HepG2 (cell line): ENCODE results near the gene STX10. TPM values are rescaled to one million over a fixed set of nuclear protein-coding genes. Genes with fewer than 3 reads are reported as not detected.

ENCODE experiments used
- CHCHD3 ChIP-seq: sonication (generic); formaldehyde crosslinking; IDR thresholded peaks from 2 replicates; pipeline ENCODE4 v1.8.0; 2022; ENCODE audit warnings: mild to moderate bottlenecking, missing genetic modification reagents, moderate library complexity
- ELF4 ChIP-seq: sonication (generic); formaldehyde crosslinking; IDR thresholded peaks from 2 replicates; pipeline ENCODE4 v1.5.0; 2020; ENCODE audit warnings: missing genetic modification reagents, mild to moderate bottlenecking, moderate library complexity, borderline replicate concordance
- ESRRA ChIP-seq: sonication (generic); formaldehyde crosslinking; IDR thresholded peaks from 2 replicates; pipeline ENCODE4 v1.5.1; 2020; ENCODE audit warnings: mild to moderate bottlenecking, low read depth, missing genetic modification reagents
- KAT8 ChIP-seq: IDR thresholded peaks from 2 replicates; pipeline ENCODE4 v1.6.1; 2016; ENCODE audit warnings: missing genetic modification reagents, missing compliant biosample characterization
- KLF6 ChIP-seq: IDR thresholded peaks from 2 replicates; pipeline ENCODE4 v1.8.0; 2016; ENCODE audit warnings: missing biosample characterization, missing genetic modification reagents
- U2AF2 ChIP-seq: fragments of 200-400 bp; formaldehyde crosslinking; IDR thresholded peaks from 2 replicates; pipeline ENCODE4 v1.6.1; 2017; ENCODE audit warnings: low read depth, mild to moderate bottlenecking, low read length
- ZFP36 ChIP-seq: fragments of 150-350 bp; IDR thresholded peaks from 2 replicates; pipeline ENCODE4 v1.6.1; 2018; ENCODE audit warnings: borderline replicate concordance, low read length, low read depth; ENCODE audit not compliant: partially characterized antibody
- ZNF263 ChIP-seq: sonication (generic); formaldehyde crosslinking; IDR thresholded peaks from 2 replicates; pipeline ENCODE4 v1.4.0; 2020; ENCODE audit warnings: missing genetic modification reagents
- ZNF564 ChIP-seq: sonication (generic); formaldehyde crosslinking; IDR thresholded peaks from 2 replicates; pipeline ENCODE4 v1.8.1; 2023; ENCODE audit warnings: mild to moderate bottlenecking, missing genetic modification reagents
- ZNF607 ChIP-seq: sonication (generic); formaldehyde crosslinking; IDR thresholded peaks from 2 replicates; pipeline ENCODE4 v1.5.1; 2020; ENCODE audit warnings: missing genetic modification reagents, mild to moderate bottlenecking, borderline replicate concordance
- polyA plus RNA-seq, 8 experiments: library from polyadenylated mRNA; depleted of rRNA in 3 of 8; stranded (reverse) in 7 of 8; unstranded in 1 of 8; fragments of >200 nt; fragmentation: Illumina TruSeq in 4 of 8; extraction: Trizol in 4 of 8; gene quantifications; 2 replicates each; pipeline versions ENCODE4 v1.2.1 to v1.2.3, GENCODE V29; 2011 to 2016; ENCODE audit warnings: low read depth in 4 of 8, missing spikeins in 1 of 8, mixed read lengths in 1 of 8; ENCODE audit not compliant: insufficient read depth in 1 of 8
- total RNA-seq, 5 experiments: library from RNA; depleted of rRNA; stranded (reverse); fragments of >200 nt; fragmentation: Illumina TruSeq; extraction: Trizol; gene quantifications; 2 replicates each; pipeline ENCODE4 v1.2.3, GENCODE V29; 2016; ENCODE audit warnings: low read depth in 1 of 5
- TF ChIP-seq, protein P1 (sequence below): sonication (generic); formaldehyde crosslinking; IDR thresholded peaks from 2 replicates; pipeline ENCODE4 v1.4.0; 2020; ENCODE audit warnings: missing genetic modification reagents
- TF ChIP-seq, protein P2 (sequence below): sonication (generic); formaldehyde crosslinking; IDR thresholded peaks from 2 replicates; pipeline ENCODE4 v1.5.1; 2020; ENCODE audit warnings: mild to moderate bottlenecking, missing genetic modification reagents, borderline replicate concordance
- TF ChIP-seq, protein P3 (sequence below): IDR thresholded peaks from 2 replicates; pipeline ENCODE4 v1.6.1; 2012; ENCODE audit warnings: inconsistent platforms
- TF ChIP-seq, protein P4 (sequence below): sonication (generic); formaldehyde crosslinking; IDR thresholded peaks from 2 replicates; pipeline ENCODE4 v1.4.0; 2020; ENCODE audit warnings: missing genetic modification reagents

STX10 gene
- total and polyA plus RNA-seq, 2 of the 13 experiments (the other 11 are each of a cell fraction or from before 2014, with no cell fraction given) = 47.9 to 66.4 TPM

DNA sequence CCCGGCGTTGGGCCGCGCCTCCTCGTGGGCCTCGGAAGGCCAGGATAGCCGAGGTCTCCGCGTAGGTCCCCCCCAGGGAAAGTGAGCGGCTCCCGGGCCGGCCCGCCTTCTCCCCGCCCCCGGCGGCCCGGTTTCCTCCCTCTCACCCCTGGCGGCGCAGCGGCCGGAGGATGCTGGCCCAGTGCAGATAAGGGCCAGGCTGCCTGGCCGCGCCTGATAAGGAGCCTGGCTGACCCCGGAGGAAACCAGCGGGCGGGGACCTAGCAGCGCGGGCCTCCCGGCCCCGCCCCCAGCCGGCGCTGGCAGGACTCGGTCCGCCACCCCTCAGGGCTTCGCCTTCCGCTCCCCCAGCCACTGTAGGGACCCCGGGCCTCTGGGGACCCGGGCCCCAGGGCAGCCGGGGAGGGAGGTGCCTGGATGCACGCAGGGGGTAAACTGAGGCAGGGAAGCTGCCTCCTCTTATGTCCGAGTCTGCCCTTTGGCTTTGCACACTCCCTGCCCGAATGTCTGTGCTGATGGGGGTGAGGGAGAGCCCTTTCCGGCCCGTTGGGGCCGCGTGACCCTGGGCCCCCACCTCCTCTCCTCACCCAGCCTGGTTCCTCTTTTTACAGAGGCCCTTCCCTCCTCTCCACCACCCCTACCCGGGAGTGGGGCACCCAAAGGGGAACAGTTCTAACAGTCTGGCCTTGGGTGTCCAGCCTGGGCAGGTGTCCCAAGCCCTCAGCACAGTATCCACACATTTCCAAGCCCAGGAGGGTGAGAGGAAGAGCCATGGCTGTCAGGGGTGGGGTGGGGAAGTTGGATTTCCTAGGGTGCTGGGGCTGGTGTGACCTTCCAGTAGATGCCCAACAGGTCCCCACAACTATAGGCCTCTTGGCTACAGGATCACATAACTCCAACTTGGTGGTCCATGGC is 47.3 kb downstream of the STX10 start, which contains the start of gene LYL1 (continued):
- TF ChIP-seq ZNF607 (no peak), ZFP36 (no peak), KLF6 (no peak), ESRRA (CRISPR knock-in tag) (no peak), KAT8 (CRISPR knock-in tag) (no peak), ZNF564 (CRISPR knock-in tag) (no peak), U2AF2 (no peak), ZNF263 (CRISPR knock-in tag) (no peak), ELF4 (no peak), CHCHD3 (CRISPR knock-in tag) (no peak)
- TF ChIP-seq, protein P1, sequence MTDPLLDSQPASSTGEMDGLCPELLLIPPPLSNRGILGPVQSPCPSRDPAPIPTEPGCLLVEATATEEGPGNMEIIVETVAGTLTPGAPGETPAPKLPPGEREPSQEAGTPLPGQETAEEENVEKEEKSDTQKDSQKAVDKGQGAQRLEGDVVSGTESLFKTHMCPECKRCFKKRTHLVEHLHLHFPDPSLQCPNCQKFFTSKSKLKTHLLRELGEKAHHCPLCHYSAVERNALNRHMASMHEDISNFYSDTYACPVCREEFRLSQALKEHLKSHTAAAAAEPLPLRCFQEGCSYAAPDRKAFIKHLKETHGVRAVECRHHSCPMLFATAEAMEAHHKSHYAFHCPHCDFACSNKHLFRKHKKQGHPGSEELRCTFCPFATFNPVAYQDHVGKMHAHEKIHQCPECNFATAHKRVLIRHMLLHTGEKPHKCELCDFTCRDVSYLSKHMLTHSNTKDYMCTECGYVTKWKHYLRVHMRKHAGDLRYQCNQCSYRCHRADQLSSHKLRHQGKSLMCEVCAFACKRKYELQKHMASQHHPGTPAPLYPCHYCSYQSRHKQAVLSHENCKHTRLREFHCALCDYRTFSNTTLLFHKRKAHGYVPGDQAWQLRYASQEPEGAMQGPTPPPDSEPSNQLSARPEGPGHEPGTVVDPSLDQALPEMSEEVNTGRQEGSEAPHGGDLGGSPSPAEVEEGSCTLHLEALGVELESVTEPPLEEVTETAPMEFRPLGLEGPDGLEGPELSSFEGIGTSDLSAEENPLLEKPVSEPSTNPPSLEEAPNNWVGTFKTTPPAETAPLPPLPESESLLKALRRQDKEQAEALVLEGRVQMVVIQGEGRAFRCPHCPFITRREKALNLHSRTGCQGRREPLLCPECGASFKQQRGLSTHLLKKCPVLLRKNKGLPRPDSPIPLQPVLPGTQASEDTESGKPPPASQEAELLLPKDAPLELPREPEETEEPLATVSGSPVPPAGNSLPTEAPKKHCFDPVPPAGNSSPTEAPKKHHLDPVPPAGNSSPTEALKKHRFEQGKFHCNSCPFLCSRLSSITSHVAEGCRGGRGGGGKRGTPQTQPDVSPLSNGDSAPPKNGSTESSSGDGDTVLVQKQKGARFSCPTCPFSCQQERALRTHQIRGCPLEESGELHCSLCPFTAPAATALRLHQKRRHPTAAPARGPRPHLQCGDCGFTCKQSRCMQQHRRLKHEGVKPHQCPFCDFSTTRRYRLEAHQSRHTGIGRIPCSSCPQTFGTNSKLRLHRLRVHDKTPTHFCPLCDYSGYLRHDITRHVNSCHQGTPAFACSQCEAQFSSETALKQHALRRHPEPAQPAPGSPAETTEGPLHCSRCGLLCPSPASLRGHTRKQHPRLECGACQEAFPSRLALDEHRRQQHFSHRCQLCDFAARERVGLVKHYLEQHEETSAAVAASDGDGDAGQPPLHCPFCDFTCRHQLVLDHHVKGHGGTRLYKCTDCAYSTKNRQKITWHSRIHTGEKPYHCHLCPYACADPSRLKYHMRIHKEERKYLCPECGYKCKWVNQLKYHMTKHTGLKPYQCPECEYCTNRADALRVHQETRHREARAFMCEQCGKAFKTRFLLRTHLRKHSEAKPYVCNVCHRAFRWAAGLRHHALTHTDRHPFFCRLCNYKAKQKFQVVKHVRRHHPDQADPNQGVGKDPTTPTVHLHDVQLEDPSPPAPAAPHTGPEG (CRISPR knock-in tag) = no peak
- TF ChIP-seq, protein P2, sequence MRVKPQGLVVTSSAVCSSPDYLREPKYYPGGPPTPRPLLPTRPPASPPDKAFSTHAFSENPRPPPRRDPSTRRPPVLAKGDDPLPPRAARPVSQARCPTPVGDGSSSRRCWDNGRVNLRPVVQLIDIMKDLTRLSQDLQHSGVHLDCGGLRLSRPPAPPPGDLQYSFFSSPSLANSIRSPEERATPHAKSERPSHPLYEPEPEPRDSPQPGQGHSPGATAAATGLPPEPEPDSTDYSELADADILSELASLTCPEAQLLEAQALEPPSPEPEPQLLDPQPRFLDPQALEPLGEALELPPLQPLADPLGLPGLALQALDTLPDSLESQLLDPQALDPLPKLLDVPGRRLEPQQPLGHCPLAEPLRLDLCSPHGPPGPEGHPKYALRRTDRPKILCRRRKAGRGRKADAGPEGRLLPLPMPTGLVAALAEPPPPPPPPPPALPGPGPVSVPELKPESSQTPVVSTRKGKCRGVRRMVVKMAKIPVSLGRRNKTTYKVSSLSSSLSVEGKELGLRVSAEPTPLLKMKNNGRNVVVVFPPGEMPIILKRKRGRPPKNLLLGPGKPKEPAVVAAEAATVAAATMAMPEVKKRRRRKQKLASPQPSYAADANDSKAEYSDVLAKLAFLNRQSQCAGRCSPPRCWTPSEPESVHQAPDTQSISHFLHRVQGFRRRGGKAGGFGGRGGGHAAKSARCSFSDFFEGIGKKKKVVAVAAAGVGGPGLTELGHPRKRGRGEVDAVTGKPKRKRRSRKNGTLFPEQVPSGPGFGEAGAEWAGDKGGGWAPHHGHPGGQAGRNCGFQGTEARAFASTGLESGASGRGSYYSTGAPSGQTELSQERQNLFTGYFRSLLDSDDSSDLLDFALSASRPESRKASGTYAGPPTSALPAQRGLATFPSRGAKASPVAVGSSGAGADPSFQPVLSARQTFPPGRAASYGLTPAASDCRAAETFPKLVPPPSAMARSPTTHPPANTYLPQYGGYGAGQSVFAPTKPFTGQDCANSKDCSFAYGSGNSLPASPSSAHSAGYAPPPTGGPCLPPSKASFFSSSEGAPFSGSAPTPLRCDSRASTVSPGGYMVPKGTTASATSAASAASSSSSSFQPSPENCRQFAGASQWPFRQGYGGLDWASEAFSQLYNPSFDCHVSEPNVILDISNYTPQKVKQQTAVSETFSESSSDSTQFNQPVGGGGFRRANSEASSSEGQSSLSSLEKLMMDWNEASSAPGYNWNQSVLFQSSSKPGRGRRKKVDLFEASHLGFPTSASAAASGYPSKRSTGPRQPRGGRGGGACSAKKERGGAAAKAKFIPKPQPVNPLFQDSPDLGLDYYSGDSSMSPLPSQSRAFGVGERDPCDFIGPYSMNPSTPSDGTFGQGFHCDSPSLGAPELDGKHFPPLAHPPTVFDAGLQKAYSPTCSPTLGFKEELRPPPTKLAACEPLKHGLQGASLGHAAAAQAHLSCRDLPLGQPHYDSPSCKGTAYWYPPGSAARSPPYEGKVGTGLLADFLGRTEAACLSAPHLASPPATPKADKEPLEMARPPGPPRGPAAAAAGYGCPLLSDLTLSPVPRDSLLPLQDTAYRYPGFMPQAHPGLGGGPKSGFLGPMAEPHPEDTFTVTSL (CRISPR knock-in tag) = no peak
- TF ChIP-seq, protein P3, sequence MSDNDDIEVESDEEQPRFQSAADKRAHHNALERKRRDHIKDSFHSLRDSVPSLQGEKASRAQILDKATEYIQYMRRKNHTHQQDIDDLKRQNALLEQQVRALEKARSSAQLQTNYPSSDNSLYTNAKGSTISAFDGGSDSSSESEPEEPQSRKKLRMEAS = no peak; the same call in 1 of the 2 replicates
- TF ChIP-seq, protein P4, sequence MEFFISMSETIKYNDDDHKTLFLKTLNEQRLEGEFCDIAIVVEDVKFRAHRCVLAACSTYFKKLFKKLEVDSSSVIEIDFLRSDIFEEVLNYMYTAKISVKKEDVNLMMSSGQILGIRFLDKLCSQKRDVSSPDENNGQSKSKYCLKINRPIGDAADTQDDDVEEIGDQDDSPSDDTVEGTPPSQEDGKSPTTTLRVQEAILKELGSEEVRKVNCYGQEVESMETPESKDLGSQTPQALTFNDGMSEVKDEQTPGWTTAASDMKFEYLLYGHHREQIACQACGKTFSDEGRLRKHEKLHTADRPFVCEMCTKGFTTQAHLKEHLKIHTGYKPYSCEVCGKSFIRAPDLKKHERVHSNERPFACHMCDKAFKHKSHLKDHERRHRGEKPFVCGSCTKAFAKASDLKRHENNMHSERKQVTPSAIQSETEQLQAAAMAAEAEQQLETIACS = no peak
